Body of pancreas (tissue), 4 donors: ENCODE data around the gene BRMS1. TPM values are rescaled to one million over a fixed set of nuclear protein-coding genes. Genes with fewer than 3 reads are reported as not detected.
"Not testable (repeated sequence)": the region's sequence is repeated elsewhere in the genome, so short reads cannot be mapped to it uniquely, and the experiment has no call there.

Experiments used
- ATAC-seq: fragments of 150-250 bp; one replicate; pipeline ENCODE4 v1.9.1; 2016
- DNase-seq, 4 donors: peaks; one replicate each; pipeline ENCODE4 v3.0.0-alpha.2; 2019
- H3K27ac ChIP-seq, 4 donors: fragments of 200-600 bp; sonication (generic); 1 replicate in 3 of 4; 2 replicates in 1 of 4; pipeline versions ENCODE4 v1.5.1 to v1.6.1; 2016 to 2019; ENCODE audit warnings: mild to moderate bottlenecking in 1 of 4, mixed read lengths in 1 of 4, moderate library complexity in 1 of 4
- H3K27me3 ChIP-seq, 2 donors: fragments of 200-600 bp; sonication (generic); one replicate each; pipeline ENCODE4 v1.6.0; 2016; ENCODE audit warnings: mild to moderate bottlenecking in 1 of 2
- H3K36me3 ChIP-seq, 2 donors: fragments of 200-600 bp; sonication (generic); replicated peaks in 1 of 2; 2 replicates each; pipeline ENCODE4 v1.5.1; 2016; ENCODE audit warnings: low read depth in 2 of 2; ENCODE audit not compliant: insufficient read depth in 1 of 2
- H3K4me1 ChIP-seq: fragments of 200-600 bp; sonication (generic); one replicate; pipeline ENCODE4 v1.6.0; 2016
- H3K4me3 ChIP-seq, 2 donors: fragments of 200-600 bp; sonication (generic); 1 replicate in 1 of 2; 2 replicates in 1 of 2; pipeline ENCODE4 v1.5.1; 2016 to 2019
- H3K9me3 ChIP-seq, 3 donors: fragments of 200-600 bp; sonication (generic); 1 replicate in 2 of 3; 2 replicates in 1 of 3; pipeline ENCODE4 v1.5.1; 2016
- POLR2A ChIP-seq, 3 donors: fragments of 450-650 bp; IDR thresholded peaks; one replicate each; pipeline ENCODE4 v1.6.1; 2016; ENCODE audit warnings: antibody characterized with exemption in 3 of 3, mild to moderate bottlenecking in 2 of 3
- WGBS, 2 donors: methylation state at CpG; one replicate each; pipeline ENCODE4 v1.1.5; 2017; 5-methylcytosine and 5-hydroxymethylcytosine counted together
- intact Hi-C: fragments of 100-400 bp; cut with DNase I; formaldehyde crosslinking; loops from one replicate; pipeline ENCODE4 v1.15.1; 2023
- total RNA-seq, 2 donors: library from RNA; depleted of rRNA; stranded (reverse); fragments of >200 nt; gene quantifications; one replicate each; pipeline ENCODE4 v1.1.0, GENCODE V29; 2016
- TF ChIP-seq, protein P1 (sequence below), 7 experiments: fragments of 450-650 bp in 4 of 7; fragments of 200-600 bp in 3 of 7; sonication (generic) in 3 of 7; IDR thresholded peaks; one replicate each; pipeline ENCODE4 v1.5.1; 2016 to 2019; ENCODE audit warnings: antibody characterized with exemption in 7 of 7

Gene BRMS1
- total RNA-seq, 2 donors from 2014 or later, result 19.4 to 23.1 TPM

DNA sequence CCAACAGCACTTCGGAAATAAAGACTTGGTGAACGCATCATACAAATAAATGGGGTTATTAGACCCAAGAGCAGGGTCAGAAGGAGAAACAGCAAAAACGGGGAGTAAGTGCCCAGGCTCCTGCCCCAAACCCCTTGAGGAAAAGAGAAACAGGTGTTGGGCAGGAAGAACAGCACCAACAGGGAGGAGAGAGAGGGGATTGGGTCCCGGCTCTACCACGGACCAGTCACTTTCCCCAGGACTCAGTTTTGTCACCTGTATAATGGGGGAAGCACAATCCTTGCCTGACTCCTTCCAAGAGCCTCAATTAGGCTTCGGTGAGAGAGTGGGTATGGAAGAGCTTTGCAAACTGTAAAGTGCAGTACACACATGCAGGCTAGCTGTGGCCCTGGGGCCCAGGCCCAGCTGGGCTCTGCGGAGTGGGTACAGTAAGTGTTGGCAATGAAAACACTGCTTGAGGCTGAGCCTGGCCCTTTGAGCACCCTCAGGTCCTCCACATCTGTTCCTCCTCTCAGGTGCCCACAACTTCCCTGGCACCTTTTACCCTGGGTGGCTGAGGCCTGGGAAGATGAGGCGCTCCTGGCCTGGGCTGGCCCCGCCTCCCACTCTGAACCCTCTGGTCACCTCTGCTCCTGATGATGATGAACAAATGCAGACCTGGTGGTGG is 17.7 kb upstream of the BRMS1 start:
- Histone ChIP-seq H3K27ac (no peak overlapping the region), H3K36me3 (no peaks in the 10 kb centered on the region), H3K27me3 (no peaks in the 10 kb centered on the region), H3K4me3 (no peak overlapping the region), H3K4me1 (peaks cover 15% of the 10 kb centered on the region), H3K9me3 (no peaks in the 10 kb centered on the region)
- DNase-seq (no peak), ATAC-seq (no peak)
- whole genome bisulfite sequencing, 2 donors, result 82% methylated on average over 9 of the region's 9 CpGs
- intact Hi-C loops, result no loop called here
- TF ChIP-seq, protein P1, sequence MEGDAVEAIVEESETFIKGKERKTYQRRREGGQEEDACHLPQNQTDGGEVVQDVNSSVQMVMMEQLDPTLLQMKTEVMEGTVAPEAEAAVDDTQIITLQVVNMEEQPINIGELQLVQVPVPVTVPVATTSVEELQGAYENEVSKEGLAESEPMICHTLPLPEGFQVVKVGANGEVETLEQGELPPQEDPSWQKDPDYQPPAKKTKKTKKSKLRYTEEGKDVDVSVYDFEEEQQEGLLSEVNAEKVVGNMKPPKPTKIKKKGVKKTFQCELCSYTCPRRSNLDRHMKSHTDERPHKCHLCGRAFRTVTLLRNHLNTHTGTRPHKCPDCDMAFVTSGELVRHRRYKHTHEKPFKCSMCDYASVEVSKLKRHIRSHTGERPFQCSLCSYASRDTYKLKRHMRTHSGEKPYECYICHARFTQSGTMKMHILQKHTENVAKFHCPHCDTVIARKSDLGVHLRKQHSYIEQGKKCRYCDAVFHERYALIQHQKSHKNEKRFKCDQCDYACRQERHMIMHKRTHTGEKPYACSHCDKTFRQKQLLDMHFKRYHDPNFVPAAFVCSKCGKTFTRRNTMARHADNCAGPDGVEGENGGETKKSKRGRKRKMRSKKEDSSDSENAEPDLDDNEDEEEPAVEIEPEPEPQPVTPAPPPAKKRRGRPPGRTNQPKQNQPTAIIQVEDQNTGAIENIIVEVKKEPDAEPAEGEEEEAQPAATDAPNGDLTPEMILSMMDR (IDR thresholded peaks at IDR 0.05), result no peak
- no peak for TF ChIP-seq POLR2A (IDR thresholded peaks at IDR 0.05)

DNA sequence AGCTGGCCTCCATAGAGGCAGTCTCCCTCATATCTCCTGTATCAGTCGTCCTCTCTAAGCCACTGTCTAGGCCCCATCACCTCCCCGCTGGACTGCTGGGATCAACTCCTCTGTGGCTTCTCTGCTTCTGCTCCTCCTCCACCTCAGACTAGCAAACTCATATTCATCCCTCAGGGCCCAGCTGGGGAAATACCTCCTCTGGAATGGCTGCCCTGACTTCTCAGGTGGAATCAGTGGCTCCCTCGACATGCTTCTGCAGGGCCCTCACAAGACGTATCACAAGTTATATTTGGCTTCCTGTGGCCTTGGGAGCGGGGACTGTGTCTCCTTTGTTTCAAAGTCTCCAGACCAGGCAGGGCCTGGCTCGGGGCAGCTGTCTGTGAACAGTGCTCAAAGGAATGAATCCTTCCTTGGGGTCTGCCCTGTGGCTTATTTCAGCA is 16.6 kb upstream of the BRMS1 start:
- ATAC-seq (no peak), DNase-seq (no peak)
- TF ChIP-seq, protein P1 (IDR thresholded peaks at IDR 0.05), result no peak
- no peak for TF ChIP-seq POLR2A (IDR thresholded peaks at IDR 0.05)
- Histone ChIP-seq H3K27me3 (no peaks in the 10 kb centered on the region), H3K4me1 (peaks cover 15% of the 10 kb centered on the region), H3K27ac (no peak overlapping the region), H3K9me3 (no peaks in the 10 kb centered on the region), H3K36me3 (no peaks in the 10 kb centered on the region), H3K4me3 (no peak overlapping the region)
- WGBS, 2 donors, result 51 to 64% methylated on average over 4 to 6 of the region's 6 CpGs
- intact Hi-C loops, result no loop called here

DNA sequence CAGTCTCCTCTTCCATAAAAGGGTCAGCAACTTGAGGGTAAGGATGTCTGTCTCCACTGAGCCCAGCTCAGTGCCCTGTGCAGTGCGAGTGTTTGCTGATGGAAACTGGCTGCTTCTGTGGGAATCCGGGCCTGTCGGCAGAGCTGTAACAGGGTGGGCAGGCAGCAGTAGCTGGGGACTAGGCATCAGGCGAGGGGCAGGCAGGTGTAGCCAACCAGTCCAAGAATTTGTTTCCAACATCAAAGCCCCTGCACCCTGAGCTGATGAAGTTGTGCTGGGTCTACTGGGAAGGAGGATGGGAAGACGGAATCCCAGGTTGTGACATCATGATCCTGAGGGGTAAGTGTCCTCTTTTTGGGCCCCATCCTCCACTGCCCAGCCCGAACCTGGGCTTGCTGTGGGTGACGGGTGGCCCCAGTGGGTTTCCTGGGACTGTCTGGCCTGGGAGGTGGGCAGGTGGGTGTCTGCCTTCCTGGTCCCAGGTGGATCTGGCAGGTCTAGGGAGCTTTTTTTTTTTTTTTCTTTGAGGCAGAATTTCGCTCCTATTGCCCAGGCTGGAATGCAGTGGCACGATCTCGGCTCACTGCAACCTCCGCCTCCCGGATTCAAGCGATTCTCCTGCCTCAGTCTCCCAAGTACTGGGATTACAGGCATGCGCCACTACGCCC is 15.6 kb upstream of the BRMS1 start:
- no peaks in the 10 kb centered on the region for H3K9me3 ChIP-seq
- ATAC-seq (no peak), DNase-seq (no peak)
- H3K27ac ChIP-seq, result no peak overlapping the region
- peaks cover 15% of the 10 kb centered on the region for H3K4me1 ChIP-seq
- WGBS, 2 donors, result 92 to 99% methylated on average over 9 to 14 of the region's 15 CpGs
- H3K4me3 ChIP-seq, result no peak overlapping the region
- no peak for TF ChIP-seq POLR2A (IDR thresholded peaks at IDR 0.05)
- TF ChIP-seq, protein P1 (IDR thresholded peaks at IDR 0.05), result no peak
- no peaks in the 10 kb centered on the region for H3K27me3 ChIP-seq
- no peaks in the 10 kb centered on the region for H3K36me3 ChIP-seq
- intact Hi-C loops, result no loop called here

- Histone ChIP-seq H3K27ac (no peak overlapping the region), H3K4me3 (no peak overlapping the region), H3K4me1 (peaks cover 15% of the 10 kb centered on the region), H3K9me3 (no peaks in the 10 kb centered on the region), H3K27me3 (no peaks in the 10 kb centered on the region), H3K36me3 (no peaks in the 10 kb centered on the region)
- WGBS, 2 donors, result 70 to 72% methylated on average over 3 of the region's 3 CpGs
- ATAC-seq (no peak), DNase-seq (no peak)
- intact Hi-C loops, result no loop called here
- no peak for TF ChIP-seq POLR2A (IDR thresholded peaks at IDR 0.05)
- TF ChIP-seq, protein P1 (IDR thresholded peaks at IDR 0.05), result no peak
Observed at GRCh38 chr11:66359662-66360087, 14.8 kb upstream of the BRMS1 start.

GRCh38 chr11:66350560-66351235 is 5.8 kb upstream of the BRMS1 start:
- H3K9me3 ChIP-seq, H3K27me3 ChIP-seq, ATAC-seq, intact Hi-C loops, H3K4me3 ChIP-seq, H3K36me3 ChIP-seq: not testable (repeated sequence)
- 35 to 53% methylated on average over 8 of the region's 8 CpGs for WGBS, 2 donors
- Histone ChIP-seq H3K4me1 (peaks cover 71% of the 10 kb centered on the region), H3K27ac (peak overlapping the region; percentile 83 to 98 (median 90))
- DNase-seq, result peak in 1 of 4 donors; percentile 29
